T-helper 9 cell (primary cell): Measurements from ENCODE around the gene RGL2.

Experiments
- DNase-seq: peaks from one replicate; pipeline ENCODE4 v3.0.0-alpha.2; 2020

Gene RGL2

DNA sequence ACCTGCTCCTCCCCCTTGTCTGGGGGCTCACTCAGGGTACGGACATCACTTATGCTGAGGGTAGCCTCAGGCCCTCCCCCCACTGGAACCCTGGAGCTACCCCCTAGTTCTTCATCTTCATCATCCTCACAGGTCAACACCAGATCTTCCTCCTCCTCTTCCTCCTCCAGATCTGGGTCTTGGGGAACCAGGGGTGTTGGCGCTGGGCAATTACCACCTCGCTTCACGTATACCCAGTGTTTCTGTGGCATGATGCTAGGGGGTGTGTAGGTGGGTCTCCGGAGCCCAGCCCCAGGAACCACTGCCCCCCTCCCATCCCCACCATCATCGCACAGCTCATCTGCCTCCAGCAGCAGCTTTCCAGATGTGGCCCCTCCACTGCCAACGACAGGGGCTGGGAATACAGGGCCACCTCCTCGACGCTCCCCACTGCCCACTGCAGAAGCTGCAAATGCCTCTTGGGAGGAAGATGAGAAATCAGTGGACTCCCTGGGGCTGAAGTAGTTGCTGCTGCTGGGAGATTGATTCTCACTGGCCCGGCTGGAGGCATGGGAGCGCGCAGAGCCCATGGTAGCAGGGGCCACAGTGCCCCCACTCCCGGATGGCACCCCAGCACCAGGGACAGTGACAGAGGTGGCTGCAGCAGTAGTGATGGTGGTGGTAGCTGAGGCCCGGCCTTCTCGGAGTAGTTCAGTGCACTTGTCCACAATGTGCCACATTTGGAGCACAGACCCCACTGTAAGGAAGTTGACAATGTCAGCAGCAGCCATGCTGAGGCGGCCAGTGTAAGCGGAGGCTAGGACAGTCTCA is 17.3 kb upstream of the RGL2 start:
- no peak for DNase-seq

DNA sequence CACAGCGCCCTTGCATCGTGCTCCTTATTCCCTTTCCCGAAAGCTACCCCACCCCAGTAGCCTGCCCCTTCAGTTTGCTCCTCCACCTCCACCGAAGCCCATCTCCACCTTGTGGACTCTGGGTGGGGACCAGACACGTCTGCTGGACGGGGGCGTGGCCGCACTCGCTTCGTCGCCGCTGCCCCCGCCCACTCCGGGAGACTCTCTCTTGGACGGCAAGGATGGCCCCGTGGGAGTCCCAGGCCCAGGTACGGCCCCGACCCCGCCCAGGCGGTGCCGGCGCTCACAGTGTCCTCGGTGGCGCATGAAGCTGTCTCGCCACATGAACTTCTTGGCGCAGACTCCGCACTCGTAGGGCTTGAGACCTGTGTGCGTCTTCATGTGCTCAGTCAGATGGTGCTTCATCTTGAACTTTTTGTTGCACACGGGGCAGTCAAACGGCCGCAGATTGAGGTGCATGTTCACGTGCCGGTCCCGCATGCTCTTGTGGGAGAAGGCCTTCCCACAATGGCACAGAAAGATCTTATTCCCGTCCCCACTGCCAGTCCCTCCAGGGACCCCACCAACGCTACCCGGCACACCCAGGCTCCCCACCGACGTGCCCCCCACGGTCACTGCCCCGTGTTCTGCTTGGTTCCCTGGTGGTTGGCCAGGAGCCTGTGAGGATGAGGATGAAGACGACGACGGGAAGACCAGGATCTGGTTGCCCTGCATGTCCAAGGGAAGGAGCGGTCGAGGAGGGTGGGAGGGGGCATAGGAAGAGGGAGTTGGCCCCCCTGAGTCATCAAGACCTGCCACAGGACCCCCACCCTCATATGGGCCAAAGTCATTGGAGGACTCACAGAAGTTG is 16.4 kb upstream of the RGL2 start:
- no peak for DNase-seq

DNA sequence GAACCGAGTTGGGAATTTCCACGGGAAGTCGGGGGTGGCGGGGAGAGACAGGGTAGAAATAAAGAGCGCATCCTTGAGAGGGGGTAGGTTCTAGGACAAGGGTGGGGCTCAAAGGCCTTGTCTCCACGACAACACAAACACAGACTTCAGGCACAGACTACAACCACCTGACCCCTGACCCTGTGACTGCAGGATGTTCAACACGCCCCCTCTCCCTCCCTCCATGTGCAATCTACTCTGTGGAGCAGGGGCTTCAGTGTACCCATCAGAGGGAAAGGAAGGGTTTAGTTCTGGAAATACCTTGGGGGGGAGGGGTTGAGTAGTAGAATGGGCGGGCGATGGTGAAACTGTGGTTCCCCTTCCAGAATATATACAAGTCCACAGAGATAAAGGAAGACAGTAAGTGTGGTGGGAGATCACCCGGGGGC is 15.8 kb upstream of the RGL2 start:
- DNase-seq, result peak; percentile 68

DNA sequence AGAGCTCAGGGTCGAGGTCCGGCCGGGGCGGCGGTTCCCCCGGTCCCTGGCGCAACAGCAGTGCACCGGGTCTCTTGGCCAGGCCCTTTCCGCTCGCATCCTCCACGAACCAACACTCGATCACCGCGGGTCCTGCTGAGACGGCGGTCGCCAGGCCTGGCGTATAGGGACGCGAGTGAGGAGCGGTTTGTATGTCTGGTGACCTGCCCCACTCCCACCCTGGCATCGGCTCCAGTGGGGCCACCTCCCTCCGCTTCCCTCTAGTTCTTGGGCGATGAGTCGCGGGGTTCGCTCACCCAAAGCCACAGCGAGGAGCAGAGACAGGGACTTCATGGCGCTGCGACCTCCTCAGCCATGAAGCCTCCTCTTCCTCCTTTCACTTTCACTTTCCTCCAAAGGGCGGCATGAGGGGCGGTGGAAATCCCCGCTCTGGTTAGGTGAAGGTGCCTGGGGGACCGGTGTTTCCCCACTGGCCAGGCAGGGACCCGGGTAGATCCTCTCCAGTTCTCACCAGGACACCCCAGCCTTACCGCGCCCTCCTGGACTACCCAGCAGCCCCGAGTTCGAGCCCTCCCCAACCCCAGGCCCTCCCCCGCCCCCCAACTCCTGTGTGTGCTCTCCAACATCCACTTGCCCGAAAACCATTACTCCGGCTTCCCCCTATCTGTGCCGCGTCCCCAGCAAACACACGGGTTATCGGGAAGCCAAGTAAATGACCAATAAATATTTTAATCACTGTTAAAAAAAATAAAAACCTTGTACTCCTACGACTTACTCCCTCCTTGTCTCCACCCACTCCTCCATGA is 15.2 kb upstream of the RGL2 start, which contains the start of gene TAPBP:
Gene TAPBP, minus strand, starts transcription at position 370 of the 806 bp plus-strand sequence. Its CDS starts 37 bp downstream, at position 333.
- peak; percentile 79 for DNase-seq

DNA sequence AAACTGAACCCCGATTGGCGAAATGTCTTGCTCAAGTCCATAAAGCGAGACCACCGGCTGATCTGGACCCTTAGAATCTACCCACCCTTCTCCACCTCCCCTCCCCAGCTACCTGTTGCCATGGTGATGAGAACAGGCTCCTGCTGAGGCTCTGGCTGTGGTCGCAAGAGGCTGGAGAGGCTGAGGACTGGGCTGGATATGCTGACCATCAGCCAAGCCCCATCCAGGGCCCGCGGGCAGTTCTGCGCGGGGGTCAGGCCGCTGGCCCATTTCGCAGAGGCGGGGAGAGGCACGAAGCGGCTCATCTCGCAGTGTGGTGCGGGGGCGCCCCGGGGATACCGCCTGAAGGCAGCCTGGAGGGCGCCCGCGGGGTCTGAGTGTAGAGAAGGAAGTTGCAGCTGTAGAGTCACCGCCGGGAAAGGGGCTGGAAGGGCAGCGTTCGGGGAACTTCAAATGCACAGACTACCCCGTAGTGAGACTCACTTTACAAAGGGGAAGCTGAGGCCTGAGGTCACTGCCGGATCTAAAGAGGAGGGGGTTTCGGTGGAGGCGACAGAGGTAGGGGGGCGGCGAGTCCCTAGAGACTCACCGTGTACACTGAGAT is 14.5 kb upstream of the RGL2 start:
- DNase-seq, result no peak

DNA sequence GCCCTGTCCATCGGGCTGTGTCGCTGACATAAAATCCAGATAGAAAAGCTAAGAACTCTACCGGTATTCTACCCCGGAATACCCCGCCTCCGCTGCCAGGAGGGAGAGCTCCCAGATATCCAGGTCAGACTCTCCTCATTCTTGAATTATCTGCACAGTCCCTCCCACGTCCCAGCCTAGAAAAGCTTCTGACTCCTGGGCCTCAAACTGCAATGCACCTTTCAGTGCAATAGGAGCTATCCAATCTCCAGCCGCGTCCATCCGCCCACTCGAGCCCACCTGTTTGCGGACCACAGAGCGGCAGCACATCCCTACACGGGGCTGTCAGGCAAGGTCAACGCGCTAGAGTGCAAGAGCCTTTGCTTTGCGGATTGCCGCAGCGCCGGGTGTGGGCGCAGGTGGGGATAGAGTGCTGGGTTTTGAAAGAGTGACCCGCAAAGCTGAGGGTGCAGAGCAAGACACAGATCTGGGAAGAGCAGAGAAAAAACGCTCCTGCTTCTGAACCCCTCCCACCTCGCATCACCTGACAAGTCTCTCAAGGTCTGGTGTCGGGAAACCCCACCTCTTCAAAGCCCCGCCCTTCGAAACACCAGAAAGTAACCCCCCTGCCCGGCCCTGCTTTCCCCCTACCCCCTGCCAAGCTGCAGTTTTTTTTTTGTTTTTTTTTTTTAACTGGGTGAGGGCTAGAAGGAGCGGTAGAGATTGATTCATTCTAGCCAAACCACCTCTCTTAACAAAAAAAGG is 13.8 kb upstream of the RGL2 start:
- DNase-seq, result peak; percentile 80

DNA sequence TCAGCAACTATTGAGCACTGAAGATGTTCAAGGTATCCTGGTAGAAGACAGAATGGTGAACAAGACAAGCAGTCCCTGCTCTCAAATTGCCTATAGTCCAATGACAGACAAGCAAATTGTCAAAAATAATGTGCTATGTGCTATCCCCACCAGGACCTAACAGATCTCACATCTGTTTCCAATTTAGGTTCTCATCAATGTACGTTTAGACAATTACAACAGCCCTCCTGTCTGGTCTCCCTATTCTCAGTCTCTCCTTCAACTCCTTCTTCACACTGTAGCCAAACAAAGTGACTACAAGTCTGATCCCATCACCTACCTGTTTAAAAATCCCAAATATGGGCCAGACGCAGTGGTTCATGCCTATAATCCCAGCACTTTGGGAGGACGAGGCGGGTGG is 7.6 kb upstream of the RGL2 start:
- DNase-seq, result no peak

DNA sequence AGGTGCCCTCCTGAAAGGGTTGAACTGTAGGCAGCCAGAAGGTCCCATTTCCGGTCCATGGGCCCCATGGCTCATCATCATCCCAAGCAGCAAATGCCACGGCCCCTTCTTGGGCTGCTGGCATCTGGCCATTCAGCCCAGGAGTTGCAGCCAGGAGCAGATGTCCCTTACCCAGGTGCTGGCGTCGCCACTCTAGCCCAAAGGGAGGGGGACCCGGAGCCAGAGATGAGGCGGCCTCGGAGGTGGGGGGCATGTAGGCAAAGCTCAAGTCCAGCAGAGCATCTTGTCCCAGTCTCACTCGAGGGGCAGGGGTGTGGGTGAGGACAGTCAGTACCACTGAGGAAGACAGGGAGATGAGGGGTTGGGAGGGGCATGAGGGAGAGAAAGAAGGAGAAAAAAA is 6.3 kb upstream of the RGL2 start:
- no peak for DNase-seq

DNA sequence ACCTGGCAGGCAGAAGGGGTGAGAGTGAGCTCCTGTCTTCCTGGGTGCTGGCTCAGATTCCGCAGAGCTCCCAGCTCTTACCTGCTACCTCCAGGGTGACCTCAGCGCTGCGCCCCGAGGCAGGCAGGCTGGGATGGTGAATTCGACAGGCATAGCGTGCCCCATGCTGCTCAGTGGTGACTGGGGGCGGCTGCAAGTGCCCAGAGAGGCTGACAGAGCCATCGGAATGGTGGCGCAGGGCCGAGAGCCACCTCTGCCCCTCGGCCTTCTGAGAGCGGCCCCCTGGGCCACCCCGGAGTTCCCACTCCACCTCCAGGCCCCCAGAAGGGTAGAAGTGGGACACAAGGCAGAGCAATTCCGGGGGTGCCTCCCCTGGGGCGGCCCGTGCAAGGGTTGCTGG is 5.5 kb upstream of the RGL2 start:
- DNase-seq, result no peak

DNA sequence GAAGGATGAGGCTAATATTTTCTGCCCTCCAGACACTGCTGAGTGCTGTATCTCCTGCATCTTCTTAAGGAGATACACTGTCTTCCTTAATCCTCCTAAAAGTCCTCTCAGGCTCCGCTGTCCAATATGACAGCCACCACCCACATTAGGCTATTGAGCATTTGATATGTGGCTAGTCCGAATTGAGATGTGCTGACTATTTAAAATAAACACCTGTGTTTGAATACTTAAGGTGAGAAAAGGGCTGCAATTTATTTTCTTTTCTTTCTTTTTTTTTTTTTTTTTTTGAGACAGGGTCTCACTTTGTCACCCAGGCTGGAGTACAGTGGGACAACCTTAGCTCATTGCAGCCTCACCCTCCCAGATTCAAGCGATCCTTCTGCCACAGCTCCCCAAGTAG is 3.1 kb upstream of the RGL2 start:
- DNase-seq, result no peak

DNA sequence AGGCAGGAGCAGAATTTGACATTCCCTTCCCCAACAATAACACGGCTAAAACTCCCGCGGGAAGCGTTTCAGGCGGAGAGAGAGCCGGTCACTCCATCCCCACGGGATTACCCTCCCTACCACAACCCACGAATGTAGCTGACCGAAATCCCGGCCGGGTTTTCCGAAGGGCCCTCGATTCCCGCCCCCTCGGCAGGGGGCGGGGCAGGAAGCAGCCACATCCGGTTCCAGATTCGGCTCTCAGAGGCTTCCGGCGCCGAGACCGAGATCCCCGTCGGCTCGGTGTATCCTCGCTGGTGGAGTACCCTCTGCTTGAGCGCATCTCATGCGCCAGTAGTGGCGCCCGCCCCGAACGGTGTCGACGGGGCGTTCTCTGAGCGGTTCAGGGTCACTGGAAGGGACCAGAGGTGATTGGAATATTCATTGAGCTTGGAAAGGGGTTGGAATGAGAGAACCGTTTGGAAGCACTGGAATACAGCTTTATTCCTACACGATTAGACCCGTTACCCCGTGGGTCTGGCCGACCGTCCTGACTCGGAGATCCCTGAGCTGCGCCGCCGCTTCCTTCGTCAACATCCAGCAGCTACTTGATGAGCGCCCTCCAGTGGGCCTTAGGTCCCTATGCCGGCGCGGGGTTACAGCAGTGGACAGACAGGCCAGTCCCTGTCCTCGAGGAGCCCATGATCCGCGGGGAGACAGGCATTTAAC is 649 bp upstream of the RGL2 start:
- peak; percentile 93 for DNase-seq

DNA sequence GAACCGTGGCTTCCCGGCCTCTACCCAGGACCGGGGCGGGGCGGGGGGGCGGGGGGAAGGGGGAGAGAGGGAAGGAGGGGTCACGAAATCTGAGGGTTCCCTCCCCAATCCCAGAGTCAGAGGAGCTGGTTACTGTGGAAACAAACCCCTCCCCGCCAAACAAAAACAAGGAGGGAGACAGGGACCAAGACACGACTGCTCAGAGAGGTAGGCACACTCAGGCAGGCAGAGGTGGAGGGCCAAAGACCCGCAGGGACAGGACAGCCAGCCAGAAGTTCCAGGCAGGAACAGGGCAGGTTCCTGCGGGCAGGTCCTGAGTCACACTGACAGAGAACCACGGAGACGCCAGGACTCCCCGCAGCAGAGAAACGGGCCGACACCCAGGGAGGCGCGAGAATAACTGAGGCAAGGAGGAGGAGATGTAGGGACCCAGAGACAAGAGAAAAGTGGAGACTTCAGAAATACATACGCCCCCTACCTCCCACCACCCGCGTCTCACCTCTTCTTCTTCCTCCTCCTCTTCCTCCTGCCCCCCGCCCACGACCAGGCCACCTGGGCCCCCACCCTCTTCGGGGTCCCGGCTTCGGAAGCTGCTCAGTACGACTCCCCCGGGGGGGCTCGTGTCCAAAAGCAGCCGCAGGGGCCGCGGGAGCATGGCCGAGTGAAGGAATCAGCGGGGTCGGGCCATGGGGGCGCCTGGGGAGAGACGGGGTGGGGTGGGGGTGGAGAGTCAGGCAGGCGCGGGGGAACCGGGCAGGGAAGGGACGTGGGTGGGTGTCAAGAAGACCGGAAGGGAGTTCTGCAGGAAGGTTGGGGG is 578 bp downstream of the RGL2 start:
- DNase-seq, result peak; percentile 54

DNA sequence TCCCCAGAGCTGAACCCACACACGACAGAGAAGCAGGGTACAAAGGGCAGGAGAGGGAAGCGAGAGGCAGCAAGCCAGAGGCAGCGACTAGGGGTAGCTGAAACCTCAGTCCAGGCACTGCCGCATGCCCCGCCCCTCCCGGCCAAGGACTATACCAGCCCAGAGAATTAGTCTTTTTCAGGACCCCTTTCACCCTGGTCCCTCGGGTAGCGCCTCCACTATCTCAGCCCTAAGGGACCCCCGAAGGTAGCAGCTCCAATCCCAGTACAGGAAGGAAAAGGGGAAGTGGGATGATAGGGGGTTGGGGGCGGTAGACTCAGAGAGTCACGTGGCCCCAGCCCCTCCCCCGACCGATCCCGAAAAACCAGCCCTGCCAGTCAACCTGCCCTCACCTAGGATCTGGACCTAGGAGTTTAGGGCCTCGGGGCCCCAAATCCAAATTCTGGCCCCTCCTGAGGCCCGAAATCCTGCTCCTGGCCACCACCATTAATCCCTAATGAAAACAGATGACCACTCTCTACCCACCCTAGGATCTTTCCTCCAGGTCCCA is 1.3 kb downstream of the RGL2 start:
- DNase-seq, result no peak

DNA sequence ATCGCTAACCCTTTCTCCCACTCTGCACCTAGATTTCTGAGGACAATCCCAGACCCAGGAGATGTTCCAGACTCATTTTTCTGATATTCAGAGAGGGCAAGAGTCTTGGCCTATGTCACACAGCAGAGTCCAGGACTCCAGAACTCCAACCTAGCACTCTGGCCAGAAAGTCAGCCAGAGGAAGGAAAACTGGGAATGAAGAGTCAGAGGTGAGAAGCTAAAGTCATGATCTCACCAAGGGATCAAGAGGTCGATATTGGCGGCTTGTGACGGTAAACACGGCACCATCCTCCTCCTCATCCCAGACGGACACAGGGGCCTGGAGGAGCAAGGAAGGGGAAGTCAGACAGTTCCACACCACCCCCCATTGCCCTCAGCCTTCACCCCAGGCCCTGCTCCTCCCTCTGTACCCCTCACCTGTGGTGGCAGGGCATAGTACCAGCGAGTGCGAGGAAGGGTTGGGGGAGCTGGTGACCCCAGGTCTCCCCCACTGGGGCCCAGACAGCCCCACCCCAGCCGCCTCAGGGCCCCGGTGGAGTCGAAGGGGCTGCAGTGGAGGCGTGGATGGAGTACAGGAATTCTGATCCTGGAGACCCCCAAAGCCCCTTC is 1.8 kb downstream of the RGL2 start:
- no peak for DNase-seq

DNA sequence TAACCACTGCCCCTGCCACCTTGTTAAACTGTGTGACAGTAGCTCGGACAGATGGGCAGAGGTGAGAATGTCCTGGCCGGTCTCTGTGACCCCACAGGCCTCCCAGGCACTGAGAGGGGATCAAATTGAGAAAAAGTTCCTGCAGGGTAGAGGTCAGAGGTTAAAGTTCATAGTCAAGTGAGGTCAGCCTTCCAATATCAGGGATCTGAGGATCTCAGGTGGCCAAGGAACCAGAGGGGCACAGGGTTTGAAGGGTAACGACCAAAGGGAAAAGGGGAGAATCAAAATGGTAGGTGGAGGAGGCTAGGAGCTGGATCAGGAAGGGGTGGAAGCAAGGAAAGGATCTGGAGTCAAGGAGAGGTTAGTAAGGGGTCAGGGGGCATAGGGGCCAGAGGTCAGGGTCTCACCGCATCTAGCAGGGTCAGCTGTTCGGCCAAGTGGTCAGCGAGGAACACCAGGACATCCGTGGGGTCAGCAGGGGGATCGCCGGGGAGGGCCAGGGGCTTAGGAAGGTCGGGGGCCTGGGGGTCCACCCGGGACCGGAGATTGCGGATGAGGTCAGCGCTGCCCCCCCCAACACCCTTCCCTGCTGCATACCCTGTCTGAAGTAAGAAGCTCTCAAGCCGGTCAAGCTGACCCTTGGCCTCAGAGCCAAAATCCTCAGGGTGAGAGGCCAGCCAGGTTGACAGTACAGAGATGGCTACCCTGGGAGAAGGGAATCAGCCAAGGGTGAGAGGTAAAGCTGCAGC is 2.9 kb downstream of the RGL2 start:
- no peak for DNase-seq

DNA sequence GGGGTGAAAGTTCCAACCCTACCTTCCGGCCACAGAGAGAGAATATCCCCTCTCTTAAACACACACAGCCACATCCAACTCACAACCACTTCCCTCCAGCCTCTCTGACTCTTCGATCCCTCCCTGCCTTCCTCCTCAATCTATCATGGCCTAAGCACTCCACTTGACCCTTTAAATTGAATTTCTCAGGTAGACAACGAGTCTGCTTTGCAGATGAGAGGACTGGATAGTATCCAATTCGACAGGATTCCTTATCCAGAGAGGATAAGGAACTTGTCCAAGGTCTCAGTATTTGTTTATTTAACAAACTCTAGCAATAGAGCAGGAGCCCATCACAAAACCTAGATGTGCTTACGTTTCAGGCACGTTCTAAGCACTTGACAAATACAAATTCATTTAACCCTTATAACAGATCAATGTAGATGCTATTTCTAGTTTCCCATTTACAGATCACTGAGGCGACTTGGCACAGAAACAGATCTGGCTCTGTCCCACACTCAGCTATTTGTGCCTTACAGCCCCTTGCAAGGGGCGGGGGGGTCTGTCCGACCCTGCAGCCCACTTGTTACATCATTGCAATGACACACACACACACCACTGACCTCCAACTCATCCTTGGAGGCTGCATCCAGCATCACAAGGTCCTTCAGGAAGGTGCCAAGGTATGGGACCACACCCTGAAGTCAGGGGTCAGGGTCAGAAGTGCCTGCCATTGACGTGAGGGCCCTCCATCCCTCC is 4.5 kb downstream of the RGL2 start:
- no peak for DNase-seq

DNA sequence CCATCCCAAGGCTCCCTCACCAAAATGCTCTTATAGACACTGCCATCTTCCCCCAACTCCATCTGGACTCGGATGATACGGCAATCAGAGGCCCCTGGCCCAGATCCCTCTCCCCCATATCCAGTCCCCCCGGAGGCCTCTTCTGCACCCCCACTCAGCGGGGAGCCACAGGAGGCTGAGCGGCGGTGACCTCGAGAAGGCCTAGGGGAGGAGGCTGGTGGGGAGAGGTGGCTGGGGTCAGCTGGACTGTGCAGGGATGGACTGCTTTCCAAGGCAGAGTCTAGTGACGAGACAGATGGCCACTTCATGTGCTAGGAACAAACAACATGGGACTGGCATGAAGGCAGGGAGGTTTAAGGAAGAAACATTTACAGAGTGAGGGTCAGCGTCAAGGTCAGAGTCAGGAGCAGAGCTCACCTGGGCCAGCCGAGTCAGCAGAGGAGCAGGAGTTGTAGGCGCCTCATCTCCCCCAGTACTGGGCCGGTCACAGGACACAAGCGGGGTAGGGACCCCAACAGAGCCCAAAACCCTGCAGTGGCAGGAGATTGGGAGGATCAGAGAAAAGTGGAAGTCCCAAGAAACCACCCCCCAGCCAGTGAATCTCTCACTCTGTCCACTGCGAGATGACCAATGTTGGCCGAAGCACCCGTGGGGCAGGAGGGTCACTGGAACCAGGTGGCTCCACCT is 5.6 kb downstream of the RGL2 start:
- no peak for DNase-seq
